ENCODE data around the gene LEO1.

DNA sequence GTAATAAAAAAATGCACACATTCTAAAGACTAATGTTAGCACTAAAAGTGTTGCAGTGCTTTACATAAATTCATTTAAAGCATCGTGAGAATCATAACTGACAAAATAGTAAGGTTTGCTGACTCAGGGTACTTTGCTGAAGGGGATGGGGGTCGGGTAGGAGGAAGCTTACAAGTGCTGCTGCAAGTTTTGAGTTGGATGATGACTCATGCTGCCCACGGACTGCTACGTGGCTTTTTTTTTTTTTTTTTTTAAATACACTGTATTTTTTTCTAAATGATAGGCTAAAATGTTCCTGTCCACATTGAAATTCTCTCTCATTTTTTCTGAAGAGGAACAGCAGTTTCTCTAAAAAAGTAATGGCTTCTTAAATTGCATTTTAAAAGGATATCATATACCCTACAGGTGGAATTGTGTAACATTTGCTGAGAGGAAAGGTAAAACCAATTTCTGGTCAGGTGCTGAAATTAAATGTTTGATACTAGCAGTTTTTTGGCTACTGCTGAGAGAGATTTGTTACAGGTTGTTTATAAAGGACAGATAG, 49.6 kb upstream of the LEO1 start:
- TF ChIP-seq CTCF (IDR thresholded peaks at IDR 0.05) (no peak), EZH2 (IDR thresholded peaks at IDR 0.05; ENCODE audit: borderline replicate concordance, insufficient read depth, low read depth, low read length, poor library complexity, severe bottlenecking) (no peak)
